Osteocyte (in vitro differentiated cells): ENCODE measurements around the gene PRKAB1. TPM values are rescaled to one million over a fixed set of nuclear protein-coding genes. Genes with fewer than 3 reads are reported as not detected.

Experiments
- DNase-seq: peaks from one replicate; pipeline ENCODE4 v3.0.0; 2021; ENCODE audit warnings: mixed read lengths; ENCODE audit not compliant: unreplicated experiment; ENCODE audit errors: extremely low spot score
- H3K27ac Mint-ChIP-seq: one replicate; pipeline ENCODE4 v1.8.0; 2021; ENCODE audit warnings: mild to moderate bottlenecking, mixed read lengths; ENCODE audit not compliant: unreplicated experiment
- H3K27me3 Mint-ChIP-seq: one replicate; pipeline ENCODE4 v1.8.0; 2021; ENCODE audit warnings: mixed read lengths; ENCODE audit not compliant: unreplicated experiment
- H3K36me3 Mint-ChIP-seq: one replicate; pipeline ENCODE4 v1.8.0; 2021; ENCODE audit warnings: mixed read lengths; ENCODE audit not compliant: unreplicated experiment
- H3K4me1 Mint-ChIP-seq: one replicate; pipeline ENCODE4 v1.8.0; 2021; ENCODE audit warnings: mixed read lengths; ENCODE audit not compliant: unreplicated experiment
- H3K4me3 Mint-ChIP-seq: one replicate; pipeline ENCODE4 v1.8.0; 2021; ENCODE audit warnings: mild to moderate bottlenecking, moderate library complexity, mixed read lengths; ENCODE audit not compliant: unreplicated experiment
- H3K9me3 Mint-ChIP-seq: one replicate; pipeline ENCODE4 v1.8.0; 2021; ENCODE audit warnings: mixed read lengths; ENCODE audit not compliant: unreplicated experiment
- CTCF ChIP-seq: fragments of 200-600 bp; sonication (generic); IDR thresholded peaks from 2 replicates; pipeline ENCODE4 v1.5.0; 2021; ENCODE audit warnings: antibody characterized with exemption, mild to moderate bottlenecking, moderate library complexity
- total RNA-seq: library from RNA; stranded (reverse); gene quantifications from 2 replicates; pipeline ENCODE4 v1.2.1, GENCODE V29; 2021

PRKAB1 gene
- total RNA-seq, 1 donor from 2014 or later = 25.3 TPM

- Mint-ChIP-seq H3K36me3 (peaks cover 4% of the 10 kb centered on the region), H3K27ac (no peak overlapping the region), H3K27me3 (no peaks in the 10 kb centered on the region), H3K4me1 (peaks cover 32% of the 10 kb centered on the region), H3K4me3 (no peak overlapping the region), H3K9me3 (no peaks in the 10 kb centered on the region)
- no peak for DNase-seq
- no peak for TF ChIP-seq CTCF
Measured at GRCh38 chr12:119687879-119688278, 19.9 kb downstream of the PRKAB1 start.

GRCh38 chr12:119689935-119690500 lies 22.1 kb downstream of the PRKAB1 start:
- Mint-ChIP-seq H3K36me3 (peaks cover 4% of the 10 kb centered on the region), H3K4me3 (no peak overlapping the region), H3K4me1 (peaks cover 12% of the 10 kb centered on the region), H3K27ac (no peak overlapping the region), H3K27me3 (no peaks in the 10 kb centered on the region), H3K9me3 (no peaks in the 10 kb centered on the region)
- DNase-seq = no peak
- no peak for TF ChIP-seq CTCF

- Mint-ChIP-seq H3K9me3 (no peaks in the 10 kb centered on the region), H3K4me1 (peaks cover under 1% of the 10 kb centered on the region), H3K36me3 (peaks cover 4% of the 10 kb centered on the region), H3K27ac (no peak overlapping the region), H3K27me3 (no peaks in the 10 kb centered on the region), H3K4me3 (no peak overlapping the region)
- no peak for DNase-seq
- no peak for TF ChIP-seq CTCF
Measured at GRCh38 chr12:119691202-119691810, 23.4 kb downstream of the PRKAB1 start.

- Mint-ChIP-seq H3K27ac (no peak overlapping the region), H3K9me3 (no peaks in the 10 kb centered on the region), H3K4me3 (no peak overlapping the region), H3K27me3 (no peaks in the 10 kb centered on the region), H3K4me1 (no peaks in the 10 kb centered on the region), H3K36me3 (no peaks in the 10 kb centered on the region)
- no peak for DNase-seq
- no peak for TF ChIP-seq CTCF
Measured at GRCh38 chr12:119692410-119692809, 24.5 kb downstream of the PRKAB1 start.

GRCh38 chr12:119692997-119693396 lies 25.1 kb downstream of the PRKAB1 start:
- H3K27me3 Mint-ChIP-seq = no peaks in the 10 kb centered on the region
- no peak overlapping the region for H3K27ac Mint-ChIP-seq
- H3K4me1 Mint-ChIP-seq = no peaks in the 10 kb centered on the region
- H3K9me3 Mint-ChIP-seq = no peaks in the 10 kb centered on the region
- no peak for TF ChIP-seq CTCF
- no peaks in the 10 kb centered on the region for H3K36me3 Mint-ChIP-seq
- no peak for DNase-seq
- no peak overlapping the region for H3K4me3 Mint-ChIP-seq
